GM18511 (cell line): ENCODE measurements around the gene SRMS.

Source experiments
- ATAC-seq: cut with Tn5 transposase; IDR thresholded peaks from one replicate; pipeline ENCODE4 v1.9.1; 2021; ENCODE audit warnings: mild to moderate bottlenecking, moderate library complexity; ENCODE audit not compliant: unreplicated experiment

Gene SRMS

DNA sequence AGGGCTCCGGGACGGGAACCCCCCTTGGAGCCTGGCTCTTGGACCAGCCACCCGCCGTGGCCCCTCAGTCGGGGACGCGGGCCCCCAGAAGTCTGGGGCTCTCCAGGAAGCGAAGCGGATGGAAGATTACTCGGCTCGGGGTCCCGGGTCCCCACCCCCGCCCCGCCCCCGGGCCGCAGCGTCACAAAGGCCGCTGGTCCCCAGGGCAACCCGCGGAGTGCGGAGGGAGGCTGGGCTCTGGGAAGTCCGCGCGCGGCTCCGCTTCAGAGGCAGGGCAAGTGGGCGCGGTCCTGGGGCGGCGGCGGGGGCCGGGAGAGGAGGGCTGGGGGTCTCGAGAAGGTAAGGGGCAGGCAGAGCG is 6.4 kb upstream of the SRMS start, which contains the start of gene FNDC11:
Gene FNDC11, plus strand, starts transcription at position 227 of the 358 bp plus-strand sequence. CDS start 1,505 bp downstream, outside the sequence.
- ATAC-seq, result no peak

DNA sequence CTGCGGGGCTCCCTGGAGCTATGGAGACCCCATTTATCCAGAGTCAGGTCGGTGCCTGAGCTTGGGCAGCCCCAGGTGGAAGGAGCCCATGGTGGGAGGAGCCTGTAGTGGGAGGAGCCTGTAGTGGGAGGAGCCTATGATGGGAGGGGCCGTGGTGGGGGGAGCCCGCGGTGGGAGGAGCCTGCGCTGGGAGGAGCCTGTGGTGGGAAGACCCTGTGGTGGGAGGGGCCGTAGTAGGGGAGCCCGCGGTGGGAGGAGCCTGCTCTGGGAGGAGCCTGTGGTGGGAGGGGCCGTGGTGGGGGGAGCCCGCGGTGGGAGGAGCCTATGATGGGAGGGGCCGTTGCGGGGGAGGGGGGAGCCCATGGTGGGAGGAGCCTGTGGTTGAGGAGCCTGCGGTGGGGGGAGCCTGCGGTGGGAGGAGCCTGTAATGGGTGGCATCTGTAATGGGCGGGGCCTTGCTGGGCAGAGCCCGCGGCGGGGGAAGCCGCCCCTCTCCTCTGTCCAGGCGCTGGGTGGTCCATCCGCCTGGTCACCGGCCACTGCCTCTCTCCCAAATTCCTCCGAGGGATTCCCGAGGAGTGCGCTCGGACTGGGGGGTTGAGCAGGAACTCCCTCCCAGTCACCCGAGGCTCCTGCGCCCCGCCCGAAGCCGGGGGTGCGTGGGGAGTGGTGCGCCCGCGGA is 5.8 kb upstream of the SRMS start:
- peak; percentile 41 for ATAC-seq

DNA sequence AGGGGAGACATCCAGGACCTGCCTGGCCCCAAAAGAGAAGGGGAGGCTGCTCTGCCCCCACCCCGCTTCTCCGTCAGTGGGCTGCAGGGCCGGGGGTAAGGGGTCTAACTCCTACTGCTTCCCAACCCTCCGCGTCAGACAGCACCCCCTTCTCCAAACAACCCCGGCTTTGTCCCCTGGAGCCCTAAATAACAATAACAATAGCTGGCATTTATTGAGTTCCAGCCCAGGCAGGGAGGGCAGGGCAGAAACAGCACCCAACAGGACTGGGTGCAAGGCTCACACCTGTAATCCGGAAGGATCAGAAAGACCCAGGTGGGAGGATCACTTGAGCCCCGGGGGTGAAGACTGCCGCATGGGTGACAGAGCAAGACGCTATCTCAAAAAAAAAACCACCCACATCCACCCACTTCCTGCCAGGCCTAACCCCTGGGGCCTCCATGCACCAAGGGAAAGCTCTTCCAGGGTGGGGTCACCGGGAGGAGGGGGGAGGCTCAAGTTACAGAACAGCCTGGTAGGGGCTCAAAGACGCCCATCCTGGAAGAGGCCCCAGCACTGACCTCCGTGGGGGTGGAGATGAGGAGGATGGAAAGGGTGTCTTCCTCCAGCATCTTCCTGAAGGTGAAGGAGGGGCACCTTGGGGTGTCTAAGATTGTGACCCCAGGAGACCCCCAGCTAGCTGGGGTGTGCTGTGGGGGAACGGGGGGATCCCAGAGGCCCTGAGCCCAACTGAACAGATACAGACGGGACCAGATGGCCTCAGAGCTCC is 5.1 kb upstream of the SRMS start:
- peak; percentile 52 for ATAC-seq

DNA sequence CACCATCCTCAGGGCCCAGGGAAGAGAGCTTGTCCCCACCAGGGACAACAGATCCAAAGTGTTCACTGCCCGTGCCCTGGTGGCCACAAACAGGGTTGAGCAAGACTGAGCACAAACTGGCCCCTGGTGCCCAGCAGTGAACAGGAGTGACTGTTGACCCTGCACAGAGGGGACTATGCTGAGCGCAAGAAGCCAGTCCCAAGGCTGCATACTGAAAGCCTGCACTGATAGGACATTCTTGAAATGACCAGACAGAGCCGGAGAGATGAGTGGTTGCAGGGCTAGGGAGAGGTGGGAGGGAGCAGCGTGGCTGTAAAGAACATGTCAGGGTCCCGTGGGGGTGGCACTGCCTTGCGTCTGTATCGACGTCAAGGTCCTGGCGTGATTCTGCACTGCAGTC is 3.5 kb upstream of the SRMS start:
- ATAC-seq, result no peak

DNA sequence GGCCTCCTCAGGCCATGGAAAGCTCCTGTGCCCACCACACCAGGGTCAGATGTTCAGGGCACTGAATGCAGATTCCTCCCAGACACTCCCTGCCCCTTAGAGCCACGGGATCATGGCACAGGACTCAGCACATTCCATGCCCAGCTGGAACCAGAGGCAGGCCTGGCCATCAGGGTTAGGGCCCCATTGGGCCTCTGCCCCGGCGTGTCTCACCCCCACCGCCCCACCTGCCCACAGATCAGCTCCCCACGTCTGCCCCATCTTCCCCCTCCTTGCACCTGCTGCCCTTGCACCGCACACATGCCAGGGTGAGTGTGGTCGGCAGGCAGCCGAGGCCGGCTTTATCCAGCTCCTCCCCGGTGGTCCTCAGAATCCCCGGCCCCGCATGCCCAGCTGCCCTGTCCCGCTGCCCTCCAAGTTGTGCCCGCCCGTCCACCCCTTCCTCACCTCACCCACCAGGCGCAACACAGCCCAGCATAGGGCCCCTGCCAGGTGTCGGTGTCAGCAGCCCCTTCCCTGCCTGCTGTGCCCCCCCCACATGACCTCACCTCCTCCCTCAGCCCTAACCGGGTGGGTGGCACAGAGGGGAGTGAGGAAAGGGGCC is 2.2 kb upstream of the SRMS start:
- ATAC-seq, result no peak

DNA sequence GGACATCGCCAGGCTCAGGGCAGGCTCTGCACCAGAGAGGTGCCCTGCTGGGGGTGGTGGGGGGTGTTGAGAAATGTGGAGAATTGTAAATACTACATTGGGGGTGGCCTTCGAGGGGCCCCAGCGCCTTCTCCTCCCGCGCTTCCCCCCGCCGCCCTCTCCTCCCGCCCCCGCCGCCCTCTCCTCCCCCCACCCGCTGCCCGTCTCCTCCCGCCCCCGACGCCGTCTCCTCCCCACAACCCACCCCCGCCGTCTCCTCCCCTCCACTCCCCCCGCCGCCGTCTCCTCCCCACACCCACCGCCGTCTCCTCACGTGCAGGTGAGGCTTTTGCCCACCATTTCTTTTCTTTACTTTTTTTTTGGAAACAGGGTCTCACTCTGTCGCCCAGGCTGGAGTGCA is 1.5 kb upstream of the SRMS start:
- no peak for ATAC-seq

DNA sequence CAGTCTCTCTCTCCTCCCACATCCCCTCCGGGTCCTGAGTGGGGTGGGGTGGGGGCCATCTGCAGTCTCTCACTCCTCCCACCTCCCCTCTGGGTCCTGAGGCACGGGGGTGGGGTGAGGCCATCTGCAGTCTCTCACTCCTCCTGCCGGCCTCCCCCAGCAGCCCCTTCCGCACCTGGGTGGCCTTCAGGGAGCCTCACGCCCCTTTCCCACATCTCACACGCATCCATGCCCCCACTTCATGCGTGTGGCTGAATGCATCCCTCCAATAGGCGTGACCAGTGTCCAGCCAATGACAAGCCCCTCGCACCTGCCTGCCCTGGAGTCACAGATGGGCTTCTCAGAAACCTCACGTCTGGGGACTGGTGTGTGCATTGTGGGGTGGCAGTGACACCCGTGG is 993 bp upstream of the SRMS start:
- ATAC-seq, result no peak

DNA sequence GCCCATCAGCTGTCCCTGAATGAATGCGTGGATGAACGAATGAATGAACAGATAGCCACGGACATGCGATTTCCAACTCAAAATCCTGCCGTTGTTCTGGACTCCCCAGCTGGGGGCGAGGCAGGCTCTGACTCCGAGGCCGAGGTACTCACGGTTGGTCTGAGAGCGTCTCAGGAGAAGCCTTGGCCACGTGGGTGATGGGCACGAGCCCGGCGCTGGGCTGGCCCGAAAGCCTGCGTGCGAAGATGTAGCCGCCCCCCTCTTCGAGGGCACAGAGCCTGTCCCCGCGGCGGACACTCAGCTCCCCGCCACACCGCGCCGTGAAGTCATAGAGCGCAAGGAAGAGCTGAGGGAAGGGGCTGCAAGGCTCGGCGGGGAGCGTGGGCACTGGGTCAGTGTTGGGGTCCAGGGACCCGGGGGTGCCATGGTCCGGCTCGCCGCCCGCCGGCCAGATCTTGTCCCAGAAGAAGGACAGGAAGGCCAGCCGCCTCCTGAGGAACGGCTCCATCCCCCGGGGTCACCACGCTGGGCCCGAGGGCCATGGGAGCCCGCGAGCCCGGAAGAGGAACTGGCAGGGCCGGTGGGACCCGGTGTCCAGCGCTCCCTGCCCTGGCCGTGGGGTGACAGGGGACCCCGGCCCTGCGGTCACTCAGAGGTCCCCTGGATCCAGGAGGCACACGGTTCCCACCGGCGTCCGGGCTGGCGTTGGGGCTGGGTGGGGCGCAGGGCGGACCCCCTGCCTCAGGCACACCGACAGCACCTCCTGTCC is 409 bp downstream of the SRMS start:
- ATAC-seq, result no peak

DNA sequence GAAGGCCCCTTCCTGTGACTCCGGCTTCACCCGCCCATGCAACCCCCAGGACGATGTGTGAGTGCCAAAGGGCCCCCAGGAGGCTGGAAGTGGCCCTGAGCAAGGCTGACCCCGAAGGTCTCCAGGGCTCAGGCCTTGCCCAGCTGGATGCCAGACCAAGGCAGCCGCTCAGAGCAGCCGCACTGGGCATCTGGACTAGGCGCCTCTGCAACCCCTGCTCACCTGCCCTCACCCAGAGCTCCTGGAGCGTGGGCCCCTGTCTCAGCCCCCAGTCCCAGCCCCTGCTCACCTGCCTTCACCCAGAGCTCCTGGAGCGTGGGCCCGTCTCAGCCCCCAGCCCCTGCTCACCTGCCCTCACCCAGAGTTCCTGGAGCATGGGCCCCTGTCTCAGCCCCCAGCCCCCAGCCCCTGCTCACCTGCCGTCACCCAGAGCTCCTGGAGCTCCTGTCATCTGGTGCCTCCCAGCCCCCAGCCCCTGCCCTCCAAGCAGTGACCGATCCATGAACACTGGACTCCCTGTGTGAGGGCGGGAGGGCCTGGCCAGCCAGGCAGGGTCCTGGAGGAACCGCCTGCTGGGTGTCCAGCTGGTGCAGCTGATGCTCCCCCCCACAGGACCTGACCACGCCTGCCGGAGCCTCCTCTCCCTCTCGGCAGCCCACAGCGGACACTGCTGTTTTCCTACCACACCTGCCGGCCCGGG is 1.1 kb downstream of the SRMS start:
- ATAC-seq, result no peak

DNA sequence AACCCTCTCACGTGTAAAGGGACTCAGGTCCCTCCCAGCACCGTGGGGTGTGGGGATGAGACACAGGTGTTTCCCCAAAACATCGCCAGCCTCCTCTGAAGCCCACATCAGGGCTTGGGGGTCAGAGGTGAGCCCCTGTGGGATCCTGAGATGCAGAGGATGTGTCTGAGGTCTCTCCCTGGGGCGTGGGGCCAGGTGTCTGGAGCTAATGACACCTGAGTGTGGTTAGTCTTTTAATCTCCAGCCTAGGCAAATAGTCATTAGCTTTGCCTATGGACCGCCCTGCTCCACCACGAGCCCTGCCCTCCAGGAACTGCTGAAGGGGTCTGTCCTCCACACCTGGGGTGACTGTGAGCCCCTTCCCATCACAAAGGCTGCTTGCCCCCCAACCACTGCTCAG is 1.7 kb downstream of the SRMS start:
- no peak for ATAC-seq

DNA sequence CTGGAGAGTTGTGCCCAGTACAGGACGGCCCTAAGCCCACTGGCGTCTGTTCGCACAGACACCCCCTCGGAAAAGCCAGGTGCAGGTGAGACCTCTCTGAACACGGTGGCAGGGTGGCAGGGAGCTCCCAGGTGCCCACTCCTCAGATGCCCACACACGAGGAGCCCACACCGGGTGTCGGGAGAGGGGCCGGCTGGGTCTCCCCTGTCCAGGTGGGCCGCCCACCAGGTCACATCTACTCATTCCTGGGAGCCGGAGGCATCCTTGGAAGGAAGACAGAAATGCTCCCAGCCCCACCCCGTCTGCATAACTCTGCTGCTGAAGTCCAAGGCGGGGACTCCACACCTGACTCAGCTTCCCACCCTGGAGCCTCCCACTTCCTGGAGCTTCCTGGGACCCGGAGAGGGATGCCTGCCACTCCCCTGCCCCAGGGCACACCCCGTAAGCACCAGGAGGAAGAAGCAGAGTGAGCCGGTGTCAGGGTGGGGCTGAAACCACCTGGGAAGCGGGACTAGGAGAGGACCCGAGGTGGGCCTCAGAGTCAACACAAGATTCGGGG is 2.5 kb downstream of the SRMS start:
- ATAC-seq, result no peak

DNA sequence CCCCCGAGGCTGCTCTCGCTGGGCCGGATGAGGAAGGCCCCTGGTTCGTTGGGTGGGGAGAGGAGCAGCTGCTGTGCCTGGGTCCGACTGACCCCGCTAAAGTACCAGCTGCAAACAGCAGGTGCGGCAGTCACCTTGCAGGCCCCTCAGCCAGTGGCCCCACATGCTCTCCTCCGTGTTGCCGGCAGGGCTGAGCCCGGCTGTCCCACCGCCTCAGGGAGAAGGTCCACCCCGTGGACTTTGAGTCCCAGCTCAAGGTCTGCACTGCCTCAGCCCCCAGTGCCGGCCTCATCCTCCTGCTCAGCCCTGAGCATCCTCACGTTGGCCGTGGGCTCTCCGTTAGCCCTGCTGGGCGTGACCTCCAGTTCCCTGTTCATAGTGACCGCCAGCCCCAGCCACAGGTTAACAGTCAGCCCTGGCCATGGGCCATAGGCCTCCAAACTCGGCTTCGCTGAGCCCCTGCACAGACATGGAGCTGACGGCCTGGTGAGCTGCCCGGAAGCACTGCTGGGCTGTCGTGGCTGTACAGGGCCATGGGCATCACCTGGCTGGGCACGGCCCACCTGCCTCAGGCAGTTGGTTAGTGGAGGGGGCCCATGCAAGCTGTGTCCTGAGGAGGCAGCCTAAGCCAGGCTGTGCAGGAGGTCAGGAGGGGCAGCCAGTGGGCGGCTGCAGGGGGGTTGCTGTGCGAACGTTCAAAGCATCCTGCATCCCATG is 3.1 kb downstream of the SRMS start:
- no peak for ATAC-seq

DNA sequence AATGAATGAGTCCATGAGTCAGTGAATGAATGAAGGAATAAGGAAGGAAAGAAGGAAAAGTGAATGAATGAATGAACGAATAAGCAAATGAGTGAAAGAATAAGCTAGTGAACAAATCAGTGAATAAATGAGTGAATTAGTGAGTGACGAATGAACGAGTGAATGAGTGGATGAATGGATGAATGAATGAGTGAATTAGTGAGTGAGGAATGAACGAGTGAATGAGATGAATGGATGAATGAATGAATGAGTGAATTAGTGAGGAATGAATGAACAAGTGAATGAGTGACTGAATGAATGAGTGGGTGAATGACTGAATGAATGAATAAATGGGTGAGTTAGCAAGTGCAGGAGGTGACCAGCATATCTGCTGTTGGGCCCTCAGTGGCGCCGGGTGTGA is 3.8 kb downstream of the SRMS start:
- no peak for ATAC-seq

DNA sequence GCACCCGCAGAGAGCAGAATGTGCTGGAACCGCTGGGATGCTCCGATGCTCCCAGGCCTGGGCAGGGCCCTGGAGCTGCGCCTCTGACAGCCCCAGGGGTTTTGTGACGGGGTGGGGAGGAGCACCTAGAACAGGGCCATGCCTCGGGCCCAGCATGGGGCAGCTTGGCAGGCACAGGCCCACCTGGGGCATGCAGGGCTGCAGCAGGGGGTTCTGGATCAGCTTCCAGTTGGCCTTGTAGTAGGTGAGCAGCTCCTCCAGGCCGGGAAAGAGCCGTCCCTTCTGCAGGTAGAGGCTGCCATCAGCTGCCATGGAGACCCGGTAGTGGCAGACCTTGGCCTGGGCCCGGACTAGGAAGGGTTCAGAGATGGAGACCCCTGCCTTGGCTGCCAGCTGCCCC is 4.4 kb downstream of the SRMS start:
- ATAC-seq, result no peak

DNA sequence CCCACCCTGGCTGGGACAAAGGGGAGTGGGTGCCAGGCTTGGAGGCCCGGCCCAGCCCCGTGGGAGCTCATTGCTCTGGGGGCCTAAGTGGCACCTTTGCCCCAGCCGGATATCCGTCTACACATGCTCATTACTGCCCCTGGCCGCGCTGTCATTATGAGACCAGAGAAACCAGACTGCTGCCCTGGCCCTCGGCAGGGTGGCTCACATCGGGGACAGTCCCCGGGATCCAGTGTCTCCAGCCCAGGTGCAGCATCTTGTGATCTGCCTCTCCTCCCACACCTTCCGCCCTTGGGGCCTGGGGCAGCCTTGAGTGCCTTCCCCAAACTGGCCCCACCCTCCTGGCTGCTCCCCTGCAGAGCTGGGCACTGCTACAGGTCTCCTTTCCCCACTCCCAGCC is 4.9 kb downstream of the SRMS start:
- no peak for ATAC-seq

DNA sequence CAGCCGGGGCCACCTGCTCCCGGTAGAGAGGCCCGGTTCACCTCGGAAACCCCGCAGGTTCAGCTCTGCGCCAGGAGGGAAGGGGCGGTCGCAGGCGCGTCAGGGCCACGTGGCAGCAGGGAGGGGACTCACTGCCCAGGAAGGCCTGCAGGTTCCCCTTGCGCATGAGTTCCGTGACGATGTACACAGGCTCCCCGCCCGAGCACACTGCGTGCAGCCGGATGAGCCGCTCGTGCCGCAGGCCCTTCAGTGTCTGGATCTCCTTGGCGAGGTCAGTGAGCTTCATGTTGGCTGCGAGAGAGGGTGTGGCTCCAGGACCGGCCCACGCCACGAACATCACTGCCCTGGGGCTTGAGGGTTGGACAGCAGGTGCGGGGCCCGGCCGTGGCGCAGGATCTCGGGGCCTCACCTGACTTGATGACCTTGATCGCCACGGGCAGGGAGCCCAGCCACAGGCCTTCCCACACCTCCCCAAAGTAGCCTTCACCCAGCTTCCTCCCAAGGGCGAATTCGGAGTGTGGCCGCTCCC is 5.5 kb downstream of the SRMS start:
- ATAC-seq, result no peak

DNA sequence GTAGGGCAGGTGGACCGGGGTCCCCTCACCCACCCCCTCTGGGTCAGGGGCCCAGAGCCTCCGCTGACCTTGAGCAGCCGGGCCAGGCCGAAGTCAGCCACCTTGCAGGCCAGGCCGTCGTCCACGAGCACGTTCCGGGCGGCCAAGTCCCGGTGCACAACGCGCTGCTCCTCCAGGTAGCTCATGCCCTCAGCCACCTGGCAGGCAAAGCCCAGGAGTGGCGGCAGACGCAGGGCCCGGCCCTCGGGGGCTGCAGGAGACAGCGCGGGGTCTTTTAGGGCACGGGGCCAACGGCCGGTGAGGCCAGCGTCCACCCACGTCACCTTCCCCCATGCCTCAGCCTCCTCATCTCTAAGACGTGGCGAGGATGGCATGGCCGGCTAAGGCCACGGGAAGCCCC is 6.2 kb downstream of the SRMS start:
- no peak for ATAC-seq

DNA sequence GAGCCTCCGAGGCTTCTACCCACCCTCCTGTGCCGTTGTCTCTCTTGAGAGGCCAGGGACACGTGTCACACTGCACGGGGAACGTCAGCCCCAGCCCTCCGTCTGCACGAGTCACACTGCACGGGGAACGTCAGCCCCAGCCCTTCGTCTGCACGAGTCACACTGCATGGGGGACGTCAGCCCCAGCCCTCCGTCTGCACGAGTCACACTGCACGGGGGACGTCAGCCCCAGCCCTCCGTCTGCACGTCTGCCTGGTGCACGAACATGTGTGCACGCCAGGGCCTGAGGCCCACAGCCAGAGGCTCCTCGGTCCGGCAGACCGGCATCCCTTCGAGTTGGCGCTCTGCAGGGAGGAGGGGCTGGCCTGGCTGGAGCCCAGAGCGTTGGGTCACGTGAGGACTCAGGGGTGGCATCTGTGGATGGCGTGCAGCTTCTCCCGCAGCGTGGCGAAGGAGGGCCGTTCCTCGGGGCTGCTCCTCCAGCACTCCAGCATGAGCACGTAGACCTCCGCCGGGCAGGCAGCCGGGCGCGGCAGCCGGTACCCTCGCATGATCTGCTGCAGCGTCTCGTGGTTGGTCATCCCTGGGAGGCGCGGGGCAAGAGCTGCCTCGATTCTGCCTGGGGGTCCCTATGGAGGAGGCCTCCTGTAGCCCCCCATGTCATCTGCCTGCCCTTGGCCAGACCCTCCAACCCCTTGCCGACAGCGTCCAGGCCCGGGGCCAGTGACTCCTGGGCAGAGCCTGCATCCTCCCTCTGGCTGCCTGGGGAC is 6.9 kb downstream of the SRMS start:
- no peak for ATAC-seq
